Pancreas (tissue), 10 donors: Measurements from ENCODE around the gene LRRC74B. TPM values are rescaled to one million over a fixed set of nuclear protein-coding genes. Genes with fewer than 3 reads are reported as not detected.
A peak's percentile ranks its signal among the peaks of the same experiment; 100 is the strongest.

Experiments
- ATAC-seq, 4 donors: fragments of 200-7000 bp; cut with Tn5 transposase; one replicate each; pipeline versions ENCODE4 v1.8.0 to v1.9.1; 2020; ENCODE audit warnings: mild to moderate bottlenecking in 4 of 4, moderate library complexity in 4 of 4
- DNase-seq, 6 donors: peaks; one replicate each; pipeline ENCODE4 v3.0.0-alpha.2; 2020
- FAIRE-seq: peaks from 2 replicates; lab custom pipeline; 2012; peaks lifted over from hg19 to GRCh38; lab: Jason Lieb, UNC
- H3K27ac ChIP-seq, 4 donors: fragments of 200-600 bp; sonication (generic); 1 replicate in 3 of 4; 2 replicates in 1 of 4; pipeline versions ENCODE4 v1.5.0 to v1.8.0; 2020
- H3K27me3 ChIP-seq, 4 donors: fragments of 200-600 bp; one replicate each; pipeline ENCODE4 v1.8.0; 2021
- H3K36me3 ChIP-seq, 3 donors: fragments of 200-600 bp; sonication (generic) in 1 of 3; one replicate each; pipeline versions ENCODE4 v1.5.0 to v1.8.0; 2020 to 2021
- H3K4me1 ChIP-seq, 3 donors: fragments of 200-600 bp; one replicate each; pipeline ENCODE4 v1.8.0; 2021
- H3K4me3 ChIP-seq, 4 donors: fragments of 200-600 bp; sonication (generic) in 2 of 4; one replicate each; pipeline versions ENCODE4 v1.5.0 to v1.8.0; 2020 to 2021
- H3K9me3 ChIP-seq, 4 donors: fragments of 200-600 bp; one replicate each; pipeline ENCODE4 v1.8.0; 2021
- CTCF ChIP-seq, 4 donors: fragments of 200-600 bp; sonication (generic) in 3 of 4; IDR thresholded peaks; one replicate each; pipeline versions ENCODE4 v1.5.0 to v1.8.0; 2021; ENCODE audit warnings: antibody characterized with exemption in 4 of 4
- WGBS, 2 donors: extraction: QIAGEN DNeasy Blood & Tissue Kit; methylation state at CpG; one replicate each; pipeline ENCODE4 v1.1.7; 2013; 5-methylcytosine and 5-hydroxymethylcytosine counted together
- intact Hi-C, 3 donors: fragments of 100-400 bp; cut with DNase I; formaldehyde crosslinking; loops; one replicate each; pipeline versions ENCODE4 v1.11.1 to v1.14.2; 2022
- polyA plus RNA-seq, 2 donors: library from polyadenylated mRNA; stranded (reverse); fragments of 200-250 nt; gene quantifications; one replicate each; pipeline ENCODE4 v1.2.3, GENCODE V29; 2013
- total RNA-seq, 6 donors: library from RNA; stranded (reverse); fragmentation: NEBNext Ultra II Directional in 4 of 6; extraction: Animal tissue kit (Norgen Biotek cat#: 25700) in 4 of 6; gene quantifications; one replicate each; pipeline versions ENCODE4 v1.2.1 to v1.2.4, GENCODE V29; 2021 to 2023
- donor health status: healthy with polysubstance abuse.
- donor health status: DM: no; HTN: no; CAD: no; lungs with moderate emphysema.
- donor health status: DM: no; HTN: no; CAD: no.
- donor health status: control.
- donor health status: control.
- donor health status: Bipolar disorder and iron deficiency.
- donor health status: DM: yes; HTN: yes; CAD: no.
- donor health status: DM: no; HTN: no; CAD: no.
- donor health status: DM: no; HTN: no; CAD: no.
- donor health status: DM: yes; HTN: yes; CAD: no.

Gene LRRC74B
- total and polyA plus RNA-seq, 8 donors, result 0.05 TPM; not detected in 7

- ATAC-seq (no peak), DNase-seq (no peak), FAIRE-seq (no peak)
- intact Hi-C loops, result no loop called here
- H3K36me3 ChIP-seq, result peaks cover 0 to 13% (median 5%) of the 10 kb centered on the region in 3 donors
- H3K27me3 ChIP-seq, result no peaks in the 10 kb centered on the region
- TF ChIP-seq CTCF (IDR thresholded peaks at IDR 0.05), result no peak
- peaks cover 0 to 21% (median 19%) of the 10 kb centered on the region in 3 donors for H3K4me1 ChIP-seq
- 72 to 74% methylated on average over 7 of the region's 7 CpGs for WGBS, 2 donors
- no peak overlapping the region for H3K4me3 ChIP-seq
- H3K27ac ChIP-seq, result no peak overlapping the region
- H3K9me3 ChIP-seq, result no peaks in the 10 kb centered on the region
These were observed 47.1 kb upstream of the LRRC74B start for GRCh38 chr22:20998411-20999336.

GRCh38 chr22:20999350-21000206, 46.2 kb upstream of the LRRC74B start:
- intact Hi-C loops, result no loop called here
- H3K9me3 ChIP-seq, result no peaks in the 10 kb centered on the region
- H3K36me3 ChIP-seq, result peaks cover 0 to 13% (median 5%) of the 10 kb centered on the region in 3 donors
- no peaks in the 10 kb centered on the region for H3K27me3 ChIP-seq
- 91 to 94% methylated on average over 24 to 27 of the region's 27 CpGs for WGBS, 2 donors
- H3K27ac ChIP-seq, result no peak overlapping the region
- ATAC-seq, result no peak
- peak overlapping the region in 2 of 4 donors; percentile 60 to 72 for H3K4me3 ChIP-seq
- FAIRE-seq, result no peak
- DNase-seq, result peak in 4 of 6 donors; percentile 25 to 81 (median 58)
- TF ChIP-seq CTCF (IDR thresholded peaks at IDR 0.05), result no peak
- peaks cover 0 to 24% (median 22%) of the 10 kb centered on the region in 3 donors for H3K4me1 ChIP-seq

DNA sequence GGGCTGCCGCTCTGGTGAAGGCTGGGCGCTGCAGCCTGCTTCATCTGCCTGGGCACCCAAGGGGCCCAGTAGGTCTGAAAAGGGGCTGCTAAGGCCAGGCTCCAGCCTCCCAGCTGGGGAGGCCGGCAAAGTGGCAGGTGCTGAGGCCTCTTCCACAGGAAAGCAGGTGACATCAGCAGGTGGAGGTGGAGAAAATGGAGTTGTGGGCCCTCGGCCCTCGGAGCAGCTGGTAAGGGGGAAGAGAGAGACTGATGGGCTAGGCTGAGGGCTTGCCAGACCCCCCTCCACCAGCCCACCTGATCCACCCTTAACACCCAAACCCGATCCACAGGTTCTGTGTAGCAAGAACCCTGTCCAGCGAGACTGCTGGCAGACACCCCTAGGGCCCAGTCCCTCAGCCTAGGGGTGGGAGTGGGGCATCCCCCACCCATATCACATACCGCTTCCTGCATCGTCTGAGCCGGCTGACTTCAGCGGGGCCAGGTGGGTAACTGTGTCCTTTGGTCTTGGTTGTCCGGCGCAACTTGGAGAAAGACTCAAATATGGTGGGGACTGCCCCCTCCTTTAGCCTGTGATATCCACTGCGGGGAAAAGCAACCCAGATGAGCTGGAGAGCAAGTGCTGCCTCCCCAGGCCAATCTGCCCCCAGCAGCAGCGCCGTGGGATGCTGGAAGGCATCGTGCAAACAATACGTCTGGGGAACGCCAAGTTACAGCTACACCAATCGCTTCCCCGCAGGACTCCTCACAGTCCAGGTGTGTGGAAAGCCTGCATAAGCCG, 45.3 kb upstream of the LRRC74B start:
- whole genome bisulfite sequencing, 2 donors, result 41 to 44% methylated on average over 21 to 22 of the region's 22 CpGs
- peak in 1 of 6 donors; percentile 54 for DNase-seq
- no peak for FAIRE-seq

More for the DNA sequence above, 45.3 kb upstream of the LRRC74B start:
- H3K27ac ChIP-seq, result peak overlapping the region in 3 of 4 donors; percentile 98 to 99 (median 99)
- intact Hi-C loops, result no loop called here
- peaks cover 0 to 24% (median 22%) of the 10 kb centered on the region in 3 donors for H3K4me1 ChIP-seq
- no peaks in the 10 kb centered on the region for H3K27me3 ChIP-seq
- peaks cover 0 to 13% (median 5%) of the 10 kb centered on the region in 3 donors for H3K36me3 ChIP-seq
- no peak for TF ChIP-seq CTCF (IDR thresholded peaks at IDR 0.05)
- no peak for ATAC-seq
- no peaks in the 10 kb centered on the region for H3K9me3 ChIP-seq
- H3K4me3 ChIP-seq, result peak overlapping the region in 3 of 4 donors; percentile 60 to 74 (median 72)
